Measurements from ENCODE around the gene CACNA2D4. TPM values are rescaled to one million over a fixed set of nuclear protein-coding genes. Genes with fewer than 3 reads are reported as not detected.

Gene CACNA2D4
- total RNA-seq, 1 experiment from 2014 or later = 1.7 TPM

DNA sequence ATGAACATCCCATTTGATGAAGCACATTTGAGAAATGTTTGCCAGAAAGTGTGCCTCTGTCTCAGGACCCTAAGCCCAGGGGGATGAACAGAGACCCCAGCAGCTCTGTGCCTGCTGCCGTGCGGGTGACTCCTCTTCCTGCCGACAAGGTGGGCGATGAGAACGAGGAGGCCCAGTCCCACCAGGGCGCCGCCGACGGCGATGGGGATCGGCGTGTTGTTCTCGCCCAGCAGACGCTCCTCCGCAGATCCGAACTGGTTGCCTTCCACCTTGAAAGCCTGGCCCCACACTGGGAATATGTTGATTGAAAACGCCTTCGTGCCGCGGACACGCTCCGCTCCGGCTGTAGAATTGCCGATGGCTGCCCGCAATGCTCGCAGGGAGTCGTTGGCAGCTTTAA lies 54.0 kb downstream of the CACNA2D4 start:
- H3K9me2 ChIP-seq (ENCODE audit: insufficient read depth) = no peaks in the 10 kb centered on the region
- H3K27me3 ChIP-seq (ENCODE audit: insufficient read depth, low read length) = no peaks in the 10 kb centered on the region
- no peak overlapping the region for H2AFZ ChIP-seq (ENCODE audit: low read depth, low read length, poor library complexity, severe bottlenecking)
- no peaks in the 10 kb centered on the region for H4K20me1 ChIP-seq (ENCODE audit: insufficient read depth)
- no TSS peak for BruUV-seq (replicated peaks)
- no peak for ATAC-seq
- H3K9me3 ChIP-seq (ENCODE audit: control insufficient read depth in 1 of 2, insufficient read depth in 1 of 2, low read depth in 1 of 2, low read length in 2 of 2) = no peaks in the 10 kb centered on the region
- H3K4me2 ChIP-seq (ENCODE audit: low read length) = no peak overlapping the region
- RAD21 ChIA-PET (ENCODE audit: low non-redundant PET in 1 of 2, low total read pairs in 2 of 2, uncharacterized antibody in 2 of 2, unreplicated experiment in 2 of 2) = no interaction called here
- intact Hi-C loops (cut with micrococcal nuclease) = no loop called here
- POLR2A ChIA-PET = no interaction called here
- no peaks in the 10 kb centered on the region for H3K79me2 ChIP-seq (ENCODE audit: insufficient read depth, low read length)
- CTCF ChIA-PET = no interaction called here
- no peaks in the 10 kb centered on the region for H3K36me3 ChIP-seq (ENCODE audit: control insufficient read depth in 1 of 2, insufficient read depth in 2 of 2, low read length in 2 of 2)
- no peak for TF ChIP-seq ZNF274 (IDR thresholded peaks at IDR 0.05; ENCODE audit: low read depth, low read length)
- TF ChIP-seq EZH2phosphoT487 (IDR thresholded peaks at IDR 0.05; ENCODE audit: borderline replicate concordance) = no peak
- no peak for TF ChIP-seq TCF7L2 (IDR thresholded peaks at IDR 0.05; ENCODE audit: borderline replicate concordance, extremely low read depth, insufficient read depth, insufficient read length)
- TF ChIP-seq, protein P1, sequence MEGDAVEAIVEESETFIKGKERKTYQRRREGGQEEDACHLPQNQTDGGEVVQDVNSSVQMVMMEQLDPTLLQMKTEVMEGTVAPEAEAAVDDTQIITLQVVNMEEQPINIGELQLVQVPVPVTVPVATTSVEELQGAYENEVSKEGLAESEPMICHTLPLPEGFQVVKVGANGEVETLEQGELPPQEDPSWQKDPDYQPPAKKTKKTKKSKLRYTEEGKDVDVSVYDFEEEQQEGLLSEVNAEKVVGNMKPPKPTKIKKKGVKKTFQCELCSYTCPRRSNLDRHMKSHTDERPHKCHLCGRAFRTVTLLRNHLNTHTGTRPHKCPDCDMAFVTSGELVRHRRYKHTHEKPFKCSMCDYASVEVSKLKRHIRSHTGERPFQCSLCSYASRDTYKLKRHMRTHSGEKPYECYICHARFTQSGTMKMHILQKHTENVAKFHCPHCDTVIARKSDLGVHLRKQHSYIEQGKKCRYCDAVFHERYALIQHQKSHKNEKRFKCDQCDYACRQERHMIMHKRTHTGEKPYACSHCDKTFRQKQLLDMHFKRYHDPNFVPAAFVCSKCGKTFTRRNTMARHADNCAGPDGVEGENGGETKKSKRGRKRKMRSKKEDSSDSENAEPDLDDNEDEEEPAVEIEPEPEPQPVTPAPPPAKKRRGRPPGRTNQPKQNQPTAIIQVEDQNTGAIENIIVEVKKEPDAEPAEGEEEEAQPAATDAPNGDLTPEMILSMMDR (IDR thresholded peaks at IDR 0.05 in 2 of 3, conservative IDR thresholded peaks at IDR 0.05 in 1 of 3; ENCODE audit: borderline replicate concordance in 1 of 3, insufficient read depth in 1 of 3, low read depth in 2 of 3, low read length in 2 of 3) = no peak
- TF ChIP-seq, protein P2, sequence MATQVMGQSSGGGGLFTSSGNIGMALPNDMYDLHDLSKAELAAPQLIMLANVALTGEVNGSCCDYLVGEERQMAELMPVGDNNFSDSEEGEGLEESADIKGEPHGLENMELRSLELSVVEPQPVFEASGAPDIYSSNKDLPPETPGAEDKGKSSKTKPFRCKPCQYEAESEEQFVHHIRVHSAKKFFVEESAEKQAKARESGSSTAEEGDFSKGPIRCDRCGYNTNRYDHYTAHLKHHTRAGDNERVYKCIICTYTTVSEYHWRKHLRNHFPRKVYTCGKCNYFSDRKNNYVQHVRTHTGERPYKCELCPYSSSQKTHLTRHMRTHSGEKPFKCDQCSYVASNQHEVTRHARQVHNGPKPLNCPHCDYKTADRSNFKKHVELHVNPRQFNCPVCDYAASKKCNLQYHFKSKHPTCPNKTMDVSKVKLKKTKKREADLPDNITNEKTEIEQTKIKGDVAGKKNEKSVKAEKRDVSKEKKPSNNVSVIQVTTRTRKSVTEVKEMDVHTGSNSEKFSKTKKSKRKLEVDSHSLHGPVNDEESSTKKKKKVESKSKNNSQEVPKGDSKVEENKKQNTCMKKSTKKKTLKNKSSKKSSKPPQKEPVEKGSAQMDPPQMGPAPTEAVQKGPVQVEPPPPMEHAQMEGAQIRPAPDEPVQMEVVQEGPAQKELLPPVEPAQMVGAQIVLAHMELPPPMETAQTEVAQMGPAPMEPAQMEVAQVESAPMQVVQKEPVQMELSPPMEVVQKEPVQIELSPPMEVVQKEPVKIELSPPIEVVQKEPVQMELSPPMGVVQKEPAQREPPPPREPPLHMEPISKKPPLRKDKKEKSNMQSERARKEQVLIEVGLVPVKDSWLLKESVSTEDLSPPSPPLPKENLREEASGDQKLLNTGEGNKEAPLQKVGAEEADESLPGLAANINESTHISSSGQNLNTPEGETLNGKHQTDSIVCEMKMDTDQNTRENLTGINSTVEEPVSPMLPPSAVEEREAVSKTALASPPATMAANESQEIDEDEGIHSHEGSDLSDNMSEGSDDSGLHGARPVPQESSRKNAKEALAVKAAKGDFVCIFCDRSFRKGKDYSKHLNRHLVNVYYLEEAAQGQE (IDR thresholded peaks at IDR 0.05; ENCODE audit: low read depth) = no peak
- TF ChIP-seq, protein P3, sequence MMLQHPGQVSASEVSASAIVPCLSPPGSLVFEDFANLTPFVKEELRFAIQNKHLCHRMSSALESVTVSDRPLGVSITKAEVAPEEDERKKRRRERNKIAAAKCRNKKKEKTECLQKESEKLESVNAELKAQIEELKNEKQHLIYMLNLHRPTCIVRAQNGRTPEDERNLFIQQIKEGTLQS (IDR thresholded peaks at IDR 0.05) = no peak
- no peak for TF ChIP-seq RAD21 (IDR thresholded peaks at IDR 0.05; ENCODE audit: low read depth)
- no peak for TF ChIP-seq POLR2A (IDR thresholded peaks at IDR 0.05; ENCODE audit: borderline replicate concordance, extremely low read depth, insufficient read depth, insufficient read length)
- no peak for TF ChIP-seq SP1 (IDR thresholded peaks at IDR 0.05; ENCODE audit: low read depth)
- TF ChIP-seq YY1 (IDR thresholded peaks at IDR 0.05; ENCODE audit: extremely low read depth, insufficient replicate concordance, low read depth, low read length) = no peak
- no peak for TF ChIP-seq ZFX (IDR thresholded peaks at IDR 0.05)
- DNase-seq (ENCODE audit: low read depth, low spot score) = no peak
- no peaks in the 10 kb centered on the region for H3K4me1 ChIP-seq (ENCODE audit: control insufficient read depth in 1 of 2, insufficient read depth in 2 of 2, low read length in 2 of 2)
- no peak overlapping the region for H3K4me3 ChIP-seq (replicated peaks in 1 of 2; ENCODE audit: low read depth in 1 of 2, low read length in 2 of 2)
- no peak overlapping the region for H3K27ac ChIP-seq (ENCODE audit: low read depth, low read length)
- H3K9ac ChIP-seq (ENCODE audit: low read length) = no peak overlapping the region
